Measurements from ENCODE around the gene RCAN3.
"Not testable (repeated sequence)": the region's sequence is repeated elsewhere in the genome, so short reads cannot be mapped to it uniquely, and the experiment has no call there.

The RCAN3 gene

GRCh38 chr1:24486331-24487065 lies 16.1 kb upstream of the RCAN3 start:
- no peak for DNase-seq (ENCODE audit: low read depth)

GRCh38 chr1:24487455-24487854 lies 15.2 kb upstream of the RCAN3 start:
- DNase-seq (ENCODE audit: low read depth): no peak

GRCh38 chr1:24488159-24488558 lies 14.5 kb upstream of the RCAN3 start:
- not testable (repeated sequence) for DNase-seq (ENCODE audit: low read depth)

- DNase-seq (ENCODE audit: low read depth): no peak
Measured at GRCh38 chr1:24489674-24490073, 13.0 kb upstream of the RCAN3 start.

- DNase-seq (ENCODE audit: low read depth): no peak
Measured at GRCh38 chr1:24490101-24490781, 12.4 kb upstream of the RCAN3 start.

- no peak for DNase-seq (ENCODE audit: low read depth)
Measured at GRCh38 chr1:24491577-24492360, 10.9 kb upstream of the RCAN3 start.

- DNase-seq (ENCODE audit: low read depth): not testable (repeated sequence)
Measured at GRCh38 chr1:24492935-24493334, 9.7 kb upstream of the RCAN3 start.

- no peak for DNase-seq (ENCODE audit: low read depth)
Measured at GRCh38 chr1:24493785-24494184, 8.9 kb upstream of the RCAN3 start.

GRCh38 chr1:24498589-24498988 lies 4.0 kb upstream of the RCAN3 start:
- DNase-seq (ENCODE audit: low read depth): no peak

- DNase-seq (ENCODE audit: low read depth): no peak
Measured at GRCh38 chr1:24500448-24501048, 2.1 kb upstream of the RCAN3 start.

- DNase-seq (ENCODE audit: low read depth): no peak
Measured at GRCh38 chr1:24501371-24502064, 1.1 kb upstream of the RCAN3 start.

- DNase-seq (ENCODE audit: low read depth): peak; percentile 47
Measured at GRCh38 chr1:24502065-24502708, 449 bp upstream of the RCAN3 start.

GRCh38 chr1:24503059-24503751 lies 569 bp downstream of the RCAN3 start:
- DNase-seq (ENCODE audit: low read depth): no peak

- no peak for DNase-seq (ENCODE audit: low read depth)
Measured at GRCh38 chr1:24503870-24504523, 1.4 kb downstream of the RCAN3 start.

GRCh38 chr1:24504560-24504959 lies 1.9 kb downstream of the RCAN3 start:
- no peak for DNase-seq (ENCODE audit: low read depth)

- no peak for DNase-seq (ENCODE audit: low read depth)
Measured at GRCh38 chr1:24505816-24506215, 3.2 kb downstream of the RCAN3 start.

GRCh38 chr1:24506691-24507381 lies 4.2 kb downstream of the RCAN3 start:
- no peak for DNase-seq (ENCODE audit: low read depth)

- no peak for DNase-seq (ENCODE audit: low read depth)
Measured at GRCh38 chr1:24507405-24507804, 4.8 kb downstream of the RCAN3 start.

GRCh38 chr1:24508911-24509310 lies 6.3 kb downstream of the RCAN3 start:
- no peak for DNase-seq (ENCODE audit: low read depth)

GRCh38 chr1:24513706-24514105 lies 11.1 kb downstream of the RCAN3 start:
- DNase-seq (ENCODE audit: low read depth): no peak
